ENCODE measurements around the gene BTN3A1.

DNA sequence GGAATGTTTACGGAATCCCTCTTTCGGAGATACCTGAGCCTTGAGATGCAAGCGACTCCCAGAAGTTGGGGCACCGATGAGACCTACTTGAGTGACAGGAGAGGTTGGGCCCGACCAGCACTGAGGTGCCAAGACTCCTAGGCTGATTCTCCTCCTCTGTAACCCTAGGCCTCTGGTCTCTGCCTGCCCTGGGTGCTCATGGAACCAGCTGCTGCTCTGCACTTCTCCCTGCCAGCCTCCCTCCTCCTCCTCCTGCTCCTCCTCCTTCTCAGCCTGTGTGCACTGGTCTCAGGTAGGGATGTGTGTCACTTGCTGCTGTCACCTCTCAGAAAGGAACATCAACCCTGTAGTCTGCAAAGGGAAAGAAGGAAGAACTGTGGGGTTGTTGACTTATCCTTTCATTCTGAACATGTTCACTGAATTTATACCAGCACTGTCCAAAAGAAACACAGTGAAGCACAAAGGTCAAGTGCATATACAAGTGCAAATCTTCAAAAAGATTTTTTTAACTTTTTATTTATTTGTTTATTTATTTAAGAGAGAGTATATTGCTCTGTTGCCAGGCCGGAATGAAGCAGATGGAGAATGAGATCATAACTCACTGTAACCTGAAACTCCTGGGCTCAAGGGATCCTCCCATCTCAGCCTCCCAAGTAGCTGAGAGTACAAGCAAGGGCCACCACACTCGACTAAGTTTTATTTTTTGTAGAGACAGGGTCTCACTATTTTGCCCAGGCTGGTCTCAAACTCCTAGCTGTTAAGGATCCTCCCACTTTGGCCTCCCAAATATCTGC lies 18.3 kb upstream of the BTN3A1 start:
- TF ChIP-seq, protein P1, sequence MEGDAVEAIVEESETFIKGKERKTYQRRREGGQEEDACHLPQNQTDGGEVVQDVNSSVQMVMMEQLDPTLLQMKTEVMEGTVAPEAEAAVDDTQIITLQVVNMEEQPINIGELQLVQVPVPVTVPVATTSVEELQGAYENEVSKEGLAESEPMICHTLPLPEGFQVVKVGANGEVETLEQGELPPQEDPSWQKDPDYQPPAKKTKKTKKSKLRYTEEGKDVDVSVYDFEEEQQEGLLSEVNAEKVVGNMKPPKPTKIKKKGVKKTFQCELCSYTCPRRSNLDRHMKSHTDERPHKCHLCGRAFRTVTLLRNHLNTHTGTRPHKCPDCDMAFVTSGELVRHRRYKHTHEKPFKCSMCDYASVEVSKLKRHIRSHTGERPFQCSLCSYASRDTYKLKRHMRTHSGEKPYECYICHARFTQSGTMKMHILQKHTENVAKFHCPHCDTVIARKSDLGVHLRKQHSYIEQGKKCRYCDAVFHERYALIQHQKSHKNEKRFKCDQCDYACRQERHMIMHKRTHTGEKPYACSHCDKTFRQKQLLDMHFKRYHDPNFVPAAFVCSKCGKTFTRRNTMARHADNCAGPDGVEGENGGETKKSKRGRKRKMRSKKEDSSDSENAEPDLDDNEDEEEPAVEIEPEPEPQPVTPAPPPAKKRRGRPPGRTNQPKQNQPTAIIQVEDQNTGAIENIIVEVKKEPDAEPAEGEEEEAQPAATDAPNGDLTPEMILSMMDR (IDR thresholded peaks at IDR 0.05) = no peak
- TF ChIP-seq POLR2A (IDR thresholded peaks at IDR 0.05) = peak; percentile 20
- TF ChIP-seq POLR2AphosphoS5 (IDR thresholded peaks at IDR 0.05) = no peak
